Right renal cortex interstitium (tissue), 3 donors: ENCODE results near the gene SVEP1. TPM values are rescaled to one million over a fixed set of nuclear protein-coding genes. Genes with fewer than 3 reads are reported as not detected.
"Not testable (repeated sequence)": the region's sequence is repeated elsewhere in the genome, so short reads cannot be mapped to it uniquely, and the experiment has no call there.

ENCODE experiments used
- DNase-seq, 3 donors: peaks; one replicate each; pipeline ENCODE4 v3.0.0-alpha.2; 2013; ENCODE audit warnings: low read depth in 3 of 3, low spot score in 2 of 3
- polyA plus RNA-seq, 3 donors: library from polyadenylated mRNA; unstranded; fragments of 120-200 nt; gene quantifications; one replicate each; pipeline ENCODE4 v1.2.1, GENCODE V29; 2013; ENCODE audit not compliant: insufficient read length in 3 of 3

Gene SVEP1
- polyA plus RNA-seq, 3 donors = 6.1 to 8.0 (median 7.0) TPM

- DNase-seq = no peak
These were observed 47.8 kb downstream of the SVEP1 start for GRCh38 chr9:110531776-110532175.

- DNase-seq = not testable (repeated sequence)
These were observed 48.3 kb downstream of the SVEP1 start for GRCh38 chr9:110531241-110531640.

GRCh38 chr9:110528645-110529044, 50.9 kb downstream of the SVEP1 start:
- DNase-seq = no peak

GRCh38 chr9:110526426-110526825, 53.1 kb downstream of the SVEP1 start:
- DNase-seq = no peak

GRCh38 chr9:110521206-110521605, 58.3 kb downstream of the SVEP1 start:
- DNase-seq = no peak

GRCh38 chr9:110520120-110520701, 59.3 kb downstream of the SVEP1 start:
- DNase-seq = no peak

GRCh38 chr9:110517483-110517882, 62.1 kb downstream of the SVEP1 start:
- no peak for DNase-seq

GRCh38 chr9:110514897-110515296, 64.6 kb downstream of the SVEP1 start:
- DNase-seq = no peak

GRCh38 chr9:110512817-110513216, 66.7 kb downstream of the SVEP1 start:
- DNase-seq = no peak

GRCh38 chr9:110509792-110510191, 69.7 kb downstream of the SVEP1 start:
- DNase-seq = no peak

GRCh38 chr9:110502842-110503241, 76.7 kb downstream of the SVEP1 start:
- no peak for DNase-seq

- no peak for DNase-seq
These were observed 79.9 kb downstream of the SVEP1 start for GRCh38 chr9:110499608-110500007.

GRCh38 chr9:110487196-110487595, 92.3 kb downstream of the SVEP1 start:
- no peak for DNase-seq

GRCh38 chr9:110486218-110486617, 93.3 kb downstream of the SVEP1 start:
- DNase-seq = no peak

- DNase-seq = no peak
These were observed 100.1 kb downstream of the SVEP1 start for GRCh38 chr9:110479481-110479880.

- no peak for DNase-seq
These were observed 103.3 kb downstream of the SVEP1 start for GRCh38 chr9:110476251-110476650.

GRCh38 chr9:110472111-110472510, 107.4 kb downstream of the SVEP1 start:
- DNase-seq = no peak

- DNase-seq = no peak
These were observed 110.6 kb downstream of the SVEP1 start for GRCh38 chr9:110468950-110469349.

GRCh38 chr9:110465190-110465589, 114.4 kb downstream of the SVEP1 start:
- DNase-seq = no peak

GRCh38 chr9:110464321-110464720, 115.2 kb downstream of the SVEP1 start:
- DNase-seq = no peak

GRCh38 chr9:110463499-110463898, 116.0 kb downstream of the SVEP1 start:
- no peak for DNase-seq

- no peak for DNase-seq
These were observed 122.3 kb downstream of the SVEP1 start for GRCh38 chr9:110457245-110457644.

GRCh38 chr9:110456681-110457080, 122.9 kb downstream of the SVEP1 start:
- no peak for DNase-seq
